Stimulated activated CD4-positive, alpha-beta T cell treated with anti-CD3 and anti-CD28 coated beads, TNF-alpha, amount 100 ng/mL, for 48 hours (primary cell): ENCODE measurements around the gene GAK.

Source experiments
- DNase-seq, 3 donors: peaks; one replicate each; pipeline ENCODE4 v3.0.0-alpha.2; 2020; ENCODE audit warnings: low read depth in 3 of 3

Gene GAK

DNA sequence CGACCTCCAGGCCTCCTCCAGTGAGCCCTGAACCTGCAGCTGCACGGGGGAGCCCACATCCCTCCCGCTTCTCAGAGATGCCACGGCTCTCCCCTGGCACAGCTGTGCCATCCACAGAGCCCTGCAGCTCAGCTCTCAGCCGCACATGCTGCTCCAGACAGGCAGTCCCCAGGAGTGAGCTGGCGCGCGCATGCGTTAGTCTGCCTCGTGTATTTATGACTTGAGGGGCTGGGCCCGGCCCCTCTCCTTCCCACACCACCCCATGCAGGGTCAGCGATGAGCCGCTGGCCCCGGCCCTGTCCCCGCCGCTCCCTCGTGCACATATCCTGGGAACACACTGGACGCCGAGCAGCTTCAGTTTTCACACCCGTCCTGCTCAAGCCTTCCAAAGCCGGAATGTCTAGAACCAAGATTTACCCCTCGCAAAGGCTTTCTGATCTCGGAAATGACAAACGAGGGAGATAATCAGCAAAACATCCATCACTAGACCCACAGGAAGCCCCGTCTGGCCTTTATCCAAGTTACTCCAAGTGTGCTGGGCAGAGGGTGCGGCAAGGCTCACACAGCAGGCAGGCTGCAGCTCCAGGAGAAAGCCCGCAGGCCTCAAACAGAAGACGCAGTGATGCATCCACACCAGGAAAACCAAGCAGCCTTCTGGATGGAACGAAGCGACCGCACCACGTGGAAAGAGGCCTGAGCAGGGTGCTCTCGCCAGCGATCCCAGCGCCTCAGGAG lies 24.3 kb downstream of the GAK start:
- no peak for DNase-seq

DNA sequence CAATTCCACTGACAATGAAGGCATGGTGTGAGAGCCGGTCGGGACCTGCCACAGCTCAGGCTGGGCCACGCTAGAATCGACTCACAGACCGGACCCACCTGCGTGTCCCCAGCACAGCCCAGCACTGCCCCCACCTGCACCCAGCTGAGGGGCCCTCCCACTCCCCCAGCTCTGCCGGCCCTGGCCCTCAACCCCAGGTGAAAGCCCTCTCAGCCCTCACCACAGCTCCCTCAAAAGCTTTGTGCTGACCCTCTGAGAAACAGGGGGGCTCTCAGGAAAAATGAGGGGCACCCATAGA lies 25.1 kb downstream of the GAK start:
- DNase-seq: no peak

DNA sequence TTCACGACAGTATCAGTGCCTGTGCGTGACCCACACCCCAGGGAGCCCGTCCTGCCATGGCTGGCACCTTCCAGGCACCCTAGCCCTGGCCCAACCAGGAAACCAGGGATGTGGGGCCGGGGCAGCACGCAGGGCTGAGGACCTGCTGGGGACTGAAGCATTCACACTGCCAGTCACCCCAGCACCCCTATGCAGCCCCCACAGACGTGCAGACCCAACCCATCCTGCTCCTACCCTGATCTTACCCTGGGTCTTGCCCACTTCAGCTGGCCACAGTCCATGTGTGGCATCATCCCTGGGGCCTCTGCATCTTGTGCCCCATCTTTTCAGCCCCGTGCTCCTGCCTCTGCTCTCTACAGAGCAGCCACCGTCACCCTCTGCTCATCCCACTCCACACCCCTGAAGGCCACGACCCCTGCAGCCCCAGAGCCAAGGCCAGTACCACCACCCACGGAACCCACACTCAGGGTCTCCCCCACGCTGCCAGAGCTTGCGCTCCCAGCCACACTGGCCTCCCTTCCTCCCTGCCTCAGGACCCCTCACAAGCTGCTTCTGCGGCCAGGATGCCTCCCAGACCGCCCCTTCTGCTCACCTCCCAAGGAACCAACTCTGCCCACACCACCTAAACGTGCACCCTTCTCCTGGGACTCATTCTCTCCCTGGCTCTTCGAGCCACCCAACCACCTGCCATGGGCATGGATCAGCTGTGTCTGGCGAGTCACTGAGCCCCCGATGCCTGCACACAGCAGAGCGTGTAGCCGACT lies 25.6 kb downstream of the GAK start:
- no peak for DNase-seq

DNA sequence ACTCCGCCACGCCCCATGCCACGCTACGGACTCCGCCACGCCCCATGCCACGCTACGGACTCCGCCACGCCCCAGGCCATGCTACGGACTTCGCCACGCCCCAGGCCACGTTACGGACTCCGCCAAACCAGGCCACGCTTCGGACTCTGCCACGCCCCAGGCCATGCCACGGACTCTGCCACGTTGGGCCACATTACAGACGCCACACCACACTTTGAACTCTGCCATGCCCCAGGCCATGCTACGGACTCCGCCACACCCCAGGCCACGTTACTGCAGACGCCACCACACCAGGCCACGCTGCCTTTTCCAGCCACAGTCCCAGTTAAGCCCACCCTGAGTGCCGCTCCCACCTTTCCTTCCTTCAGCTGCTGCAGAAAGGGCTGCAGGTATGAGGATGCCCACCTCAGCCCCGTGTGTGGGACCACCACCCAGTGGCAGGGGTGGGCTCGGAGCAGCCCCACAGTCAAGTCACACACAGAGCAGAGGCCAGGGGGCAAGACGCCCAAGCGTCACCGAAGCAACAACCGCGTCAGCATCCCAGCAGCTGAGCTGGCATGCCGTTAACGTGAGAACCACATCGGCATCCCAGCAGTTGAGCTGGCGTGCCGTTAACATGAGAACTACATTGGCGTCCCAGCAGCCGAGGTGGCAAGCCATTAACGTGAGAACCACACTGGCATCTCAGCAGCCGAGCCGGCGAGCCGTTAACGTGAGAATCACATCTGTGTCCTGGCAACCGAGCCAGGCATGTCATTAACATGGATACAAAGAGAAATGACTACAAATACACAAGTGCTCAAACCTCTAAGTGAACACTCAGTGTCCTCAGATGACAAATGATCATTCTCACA lies 26.4 kb downstream of the GAK start:
- no peak for DNase-seq

DNA sequence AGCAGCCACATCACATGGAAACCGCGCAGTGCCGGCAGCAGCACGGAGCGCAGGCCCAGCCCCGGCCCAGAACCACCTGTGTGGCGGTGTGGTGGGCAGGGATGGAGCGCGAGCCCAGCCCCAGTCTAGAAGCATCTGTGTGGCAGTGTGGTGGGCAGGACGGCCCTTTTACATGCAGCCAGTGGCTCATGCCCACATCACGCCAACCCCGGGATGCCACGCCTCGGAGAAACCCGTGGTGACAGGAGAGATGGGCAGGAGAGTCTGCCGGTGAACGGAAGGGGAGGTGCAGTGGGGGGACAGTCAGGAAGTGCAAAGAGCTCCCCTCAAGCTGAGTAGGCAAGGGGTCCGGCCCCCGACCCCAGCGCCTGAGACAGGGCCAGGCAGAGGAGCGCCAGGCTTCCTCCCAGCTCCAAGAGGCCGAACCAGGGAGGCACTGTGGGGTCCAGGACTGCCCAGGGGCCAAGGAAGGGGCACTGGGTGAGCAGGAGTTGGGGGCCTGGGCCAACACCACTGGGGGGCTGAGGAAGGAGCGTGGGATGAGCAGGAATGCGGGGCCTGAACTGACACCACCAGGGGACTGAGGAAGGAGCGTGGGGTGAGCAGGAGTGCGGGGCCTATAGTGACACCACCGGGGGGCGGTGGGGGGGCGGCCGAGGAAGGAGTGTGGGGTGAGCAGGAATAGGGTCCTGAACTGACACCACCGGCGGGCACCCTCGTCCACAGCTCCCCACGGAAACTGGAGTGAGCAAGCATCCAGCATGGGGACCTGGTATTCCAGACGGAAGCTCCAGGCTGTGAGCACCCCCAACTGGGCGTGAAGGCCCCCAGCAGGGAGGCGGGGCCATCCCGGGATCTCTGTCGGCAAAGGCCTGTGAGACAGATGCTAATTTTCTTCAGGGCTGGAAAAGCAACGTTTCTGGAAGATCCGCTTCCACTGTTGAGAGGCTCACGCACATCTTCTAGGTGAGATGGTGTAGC lies 28.8 kb downstream of the GAK start:
- no peak for DNase-seq

DNA sequence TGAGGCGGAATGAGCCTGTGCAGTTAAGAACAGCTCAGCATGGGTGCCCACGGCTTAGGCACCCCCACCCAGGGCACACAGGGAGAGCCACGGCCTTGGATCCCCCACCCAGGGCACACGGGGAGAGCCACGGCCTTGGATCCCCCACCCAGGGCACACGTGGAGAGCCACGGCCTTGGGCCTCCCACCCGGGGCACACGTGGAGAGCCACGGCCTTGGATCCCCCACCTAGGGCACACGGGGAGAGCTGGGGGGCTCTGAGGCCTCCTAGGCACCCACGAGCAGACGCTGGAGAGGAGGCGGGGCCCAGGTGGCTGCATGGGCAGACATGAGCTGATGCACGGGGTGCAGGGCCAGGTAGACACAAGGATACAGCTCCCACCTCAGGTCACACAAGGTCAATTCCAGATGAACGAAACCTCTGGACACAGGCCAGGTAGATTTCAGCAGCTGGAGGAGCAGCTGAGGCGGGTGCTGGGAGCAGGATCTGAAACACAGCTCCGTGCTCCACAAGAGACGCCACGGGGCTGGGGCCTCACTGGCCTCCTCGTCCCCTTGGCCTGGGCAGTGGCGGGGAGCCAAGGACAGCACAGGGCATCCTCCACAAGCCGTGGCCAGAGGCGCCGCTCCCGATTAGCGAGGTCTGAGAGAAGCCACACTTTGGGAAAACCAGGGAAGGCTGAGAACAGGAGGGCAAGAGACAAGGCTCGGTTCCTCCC lies 30.8 kb downstream of the GAK start:
- DNase-seq: no peak

DNA sequence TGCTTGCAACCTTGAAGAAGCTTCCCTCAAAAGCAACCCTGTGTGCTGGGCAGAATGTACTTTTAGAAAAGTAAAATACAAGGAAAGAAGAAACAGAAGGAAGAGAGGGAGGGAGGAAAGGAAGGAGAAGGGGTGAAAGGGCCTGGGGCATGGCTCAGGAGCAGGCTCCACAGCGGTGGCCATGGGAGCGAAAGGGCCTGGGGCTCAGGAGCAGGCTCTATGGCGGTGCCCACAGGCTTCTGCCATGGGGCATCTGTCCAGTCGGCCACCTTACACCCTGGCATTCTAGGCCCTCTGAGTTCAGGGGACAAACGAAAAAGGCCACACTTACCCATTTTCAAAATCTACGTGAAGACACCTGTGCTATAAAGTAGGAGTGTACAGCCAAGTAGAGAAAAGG lies 31.4 kb downstream of the GAK start:
- DNase-seq: no peak

DNA sequence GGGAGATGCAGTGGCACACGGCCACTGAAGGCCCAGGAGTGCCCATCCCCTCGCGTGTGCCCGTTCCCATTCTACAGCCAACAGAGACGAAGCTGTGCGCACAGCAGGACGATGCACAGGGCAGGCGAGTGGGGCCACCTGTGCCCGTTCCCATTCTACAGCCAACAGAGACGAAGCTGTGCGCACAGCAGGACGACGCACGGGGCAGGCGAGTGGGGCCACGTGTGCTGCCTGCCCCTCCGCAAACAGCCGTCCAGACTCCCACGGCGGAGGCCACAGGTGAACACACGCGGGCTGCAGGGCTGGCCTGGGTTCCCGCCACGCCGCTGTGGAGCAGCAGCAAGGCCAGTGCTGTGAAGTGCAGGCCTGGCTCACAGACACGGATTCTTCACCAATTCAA lies 32.0 kb downstream of the GAK start:
- no peak for DNase-seq

DNA sequence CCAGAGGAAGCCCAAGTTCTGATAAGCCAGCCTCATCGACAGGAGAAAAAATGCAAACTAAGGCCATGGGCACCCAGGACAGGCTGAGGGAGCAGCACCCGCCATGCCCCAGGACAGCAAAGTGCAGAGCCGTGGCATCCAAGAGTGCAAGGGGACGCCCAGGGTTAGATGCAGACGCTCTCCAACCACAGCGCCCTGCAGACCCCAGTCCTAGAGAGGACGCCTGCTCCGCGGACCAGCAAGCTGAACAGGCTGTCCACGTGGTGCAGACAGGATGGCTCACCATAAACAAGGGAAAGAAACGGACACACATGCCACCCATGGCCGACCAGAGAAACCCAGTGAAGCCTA lies 32.6 kb downstream of the GAK start:
- no peak for DNase-seq

DNA sequence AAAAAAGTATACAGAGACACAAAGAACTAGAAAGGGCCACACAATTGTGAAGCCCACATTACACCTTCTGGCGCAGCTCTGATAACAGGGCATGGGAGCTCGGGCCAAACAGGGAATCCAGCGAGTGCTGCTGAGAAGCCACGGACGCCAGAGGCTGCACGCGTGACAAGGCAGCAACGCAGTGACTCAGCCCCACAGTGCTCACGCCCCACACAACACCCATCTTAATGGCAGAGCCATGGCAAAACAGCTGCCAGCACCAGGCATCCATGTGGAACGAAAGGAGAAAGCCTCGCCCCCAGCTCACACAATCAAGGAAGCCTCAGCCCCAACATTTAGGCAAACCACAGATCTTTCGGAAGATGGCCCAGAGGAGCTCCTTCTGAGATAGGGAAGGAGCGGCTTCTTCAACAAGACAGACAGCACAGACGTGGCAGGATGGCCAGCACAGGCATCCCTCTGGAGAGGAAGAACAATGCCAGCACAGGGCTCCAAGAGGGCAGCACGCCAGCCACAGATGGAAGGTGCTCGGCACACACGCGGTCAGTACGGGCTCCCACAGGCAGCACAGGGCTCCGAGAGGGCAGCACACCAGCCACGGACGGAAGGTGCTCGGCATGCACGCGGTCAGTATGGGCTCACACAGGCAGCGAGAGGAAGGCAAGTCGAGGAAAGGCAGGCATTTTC lies 33.1 kb downstream of the GAK start:
- DNase-seq: no peak

DNA sequence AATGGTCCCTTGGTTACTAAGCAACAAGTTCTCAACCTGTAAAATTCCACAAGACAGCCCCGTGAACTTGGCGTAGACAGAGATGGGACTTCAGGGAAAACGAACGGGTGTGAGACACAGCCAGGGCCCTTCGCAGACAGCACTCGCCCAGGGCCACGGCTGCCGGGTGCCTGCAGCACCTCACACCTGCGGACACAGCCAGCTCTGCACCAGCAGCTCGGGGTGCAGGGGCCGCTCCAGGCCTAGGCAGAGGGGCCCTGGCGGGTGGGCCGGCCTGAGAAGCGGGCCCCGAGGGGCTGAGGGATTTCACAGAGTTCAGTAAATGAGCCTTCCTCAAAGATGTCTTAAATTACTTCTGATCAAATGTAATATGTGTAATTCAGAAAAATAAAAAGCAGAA lies 34.0 kb downstream of the GAK start:
- no peak for DNase-seq

DNA sequence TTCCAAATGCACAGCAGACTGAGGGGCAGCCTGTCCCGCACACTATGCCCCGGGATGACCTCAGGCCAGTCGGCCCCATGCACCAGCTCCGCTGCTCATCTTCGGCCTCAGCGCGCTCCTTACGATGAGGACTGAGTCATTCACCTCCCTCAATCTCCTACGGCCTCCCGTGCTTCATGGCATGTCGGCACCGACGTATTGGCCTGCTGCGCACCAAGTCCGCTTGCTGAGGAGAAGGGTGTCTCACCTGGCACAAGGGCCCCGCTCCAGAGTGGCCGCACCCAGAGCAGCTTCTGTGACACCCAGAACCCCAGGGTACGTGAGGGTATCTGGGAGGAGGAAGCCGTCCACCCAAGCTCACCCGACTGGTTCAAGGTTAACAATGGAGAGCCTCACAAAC lies 35.5 kb downstream of the GAK start:
- DNase-seq: no peak

DNA sequence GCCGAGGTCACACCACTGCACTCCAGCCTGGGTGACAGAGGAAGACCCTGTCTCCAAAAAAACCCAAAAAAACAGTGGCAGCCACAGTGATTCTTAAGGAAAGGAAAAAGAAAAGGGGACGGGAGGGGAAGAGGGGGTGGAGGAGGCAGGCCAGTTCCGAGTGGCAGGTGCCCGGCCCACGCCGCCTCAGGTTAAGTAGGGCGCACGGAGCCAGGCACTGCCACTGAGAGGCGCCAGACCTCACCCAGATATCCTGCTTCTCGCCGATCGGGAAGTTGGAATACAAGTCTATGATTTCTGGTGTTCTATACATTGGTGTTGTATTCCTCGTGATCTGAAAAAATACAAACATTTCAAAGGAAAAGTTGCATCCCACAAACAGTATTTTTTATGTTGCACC lies 35.9 kb downstream of the GAK start:
- DNase-seq: no peak

DNA sequence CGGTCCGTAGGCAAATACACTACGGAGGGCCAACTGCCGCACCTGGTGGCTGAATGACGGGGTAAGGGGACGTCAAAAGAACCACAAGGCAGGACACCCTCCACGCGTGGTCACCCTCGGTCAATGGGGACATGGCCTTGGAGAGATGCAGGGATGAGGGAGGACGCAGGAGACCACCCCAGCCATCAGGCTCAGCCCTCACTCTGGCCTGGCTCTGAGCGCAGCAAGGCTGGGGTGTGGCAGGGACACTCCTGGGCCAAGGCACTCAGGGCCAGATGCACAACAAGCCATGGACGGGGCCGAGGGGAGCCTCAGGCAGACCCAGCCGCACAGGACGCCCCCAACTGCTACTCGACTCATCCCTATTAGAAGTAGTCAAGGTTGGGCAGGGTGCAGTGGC lies 36.5 kb downstream of the GAK start:
- DNase-seq: no peak

DNA sequence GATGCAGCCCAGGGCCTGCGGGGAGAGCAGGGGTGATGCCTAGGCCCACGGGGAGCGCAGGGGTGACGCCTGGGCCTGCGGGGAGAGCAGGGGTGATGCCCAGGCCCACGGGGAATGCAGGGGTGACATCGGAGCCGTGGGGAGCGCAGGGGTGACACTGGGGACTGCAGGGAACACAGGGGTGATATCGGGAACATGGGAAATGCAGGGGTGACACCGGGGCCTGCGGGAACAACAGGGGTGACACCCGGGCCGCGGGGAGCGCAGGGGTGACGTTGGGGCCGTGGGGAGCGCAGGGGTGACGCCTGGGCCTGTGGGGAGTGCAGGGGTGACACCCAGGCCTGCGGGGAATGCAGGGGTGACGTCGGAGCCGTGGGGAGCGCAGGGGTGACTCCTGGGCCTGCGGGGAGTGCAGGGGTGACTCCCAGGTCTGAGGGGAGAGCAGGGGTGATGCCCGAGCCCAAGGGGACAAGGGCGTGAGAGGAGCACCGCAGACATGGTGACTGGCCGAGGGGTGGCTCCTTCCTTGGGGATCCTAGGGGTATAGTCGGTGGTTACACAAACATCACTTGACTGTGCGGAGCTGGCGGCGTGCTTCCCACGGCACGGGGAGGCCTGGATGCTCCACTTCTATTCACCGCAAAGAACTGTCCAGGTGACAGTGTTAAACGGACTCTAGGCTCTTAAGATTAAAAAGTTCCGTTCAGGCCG lies 38.0 kb downstream of the GAK start:
- no peak for DNase-seq

DNA sequence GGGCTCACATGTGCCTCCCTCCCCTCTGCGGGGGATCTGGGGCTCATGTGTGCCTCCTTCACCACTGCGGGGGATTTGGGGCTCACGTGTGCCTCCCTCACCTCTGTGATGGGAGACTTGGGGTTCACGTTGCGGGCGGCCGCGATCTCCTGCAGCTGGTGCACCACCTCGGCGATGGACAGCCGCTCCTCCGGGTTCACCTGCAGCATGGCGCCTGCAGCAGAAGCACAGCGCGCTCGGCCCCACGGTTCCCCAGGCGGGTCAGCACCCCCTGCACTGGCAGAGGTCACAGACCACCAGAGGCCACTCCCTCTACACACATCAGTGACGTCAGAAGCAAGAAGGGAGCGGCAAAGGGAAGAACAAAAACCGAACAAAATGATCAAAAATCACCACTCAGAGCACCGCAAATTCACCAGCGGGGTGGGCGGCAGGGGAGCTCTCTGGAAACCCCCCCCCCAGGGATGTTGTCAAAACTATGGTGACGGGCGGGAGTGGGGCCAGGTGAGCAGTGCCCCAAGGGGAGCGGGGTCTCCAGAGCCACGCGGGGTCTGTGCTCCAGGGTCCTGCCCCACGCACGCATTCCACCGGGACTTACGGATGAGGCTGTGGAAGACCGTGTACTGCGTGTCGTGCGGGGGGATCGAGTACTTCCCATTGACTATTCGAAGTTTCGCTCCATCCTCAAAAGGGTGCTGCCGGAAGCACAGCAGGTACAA lies 38.7 kb downstream of the GAK start:
- no peak for DNase-seq

DNA sequence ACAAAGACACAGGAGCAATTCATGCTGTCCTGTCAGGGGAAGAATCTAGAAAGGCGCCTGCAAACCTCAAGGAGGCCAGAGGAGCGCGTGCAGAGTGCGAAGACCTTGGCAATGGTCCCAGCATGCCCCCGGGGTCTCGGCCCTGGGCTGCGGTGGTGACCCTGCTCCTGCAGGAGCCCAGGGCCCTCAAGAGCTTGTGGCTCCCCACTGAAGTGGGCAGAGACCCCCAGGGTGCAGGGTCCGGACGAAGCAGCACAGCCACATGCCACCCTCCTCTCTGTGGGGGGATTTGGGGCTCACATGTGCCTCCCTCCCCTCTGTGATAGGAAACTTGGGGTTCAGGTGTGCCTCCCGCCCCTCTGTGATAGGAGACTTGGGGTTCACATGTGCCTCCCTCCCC lies 39.3 kb downstream of the GAK start:
- DNase-seq: no peak

DNA sequence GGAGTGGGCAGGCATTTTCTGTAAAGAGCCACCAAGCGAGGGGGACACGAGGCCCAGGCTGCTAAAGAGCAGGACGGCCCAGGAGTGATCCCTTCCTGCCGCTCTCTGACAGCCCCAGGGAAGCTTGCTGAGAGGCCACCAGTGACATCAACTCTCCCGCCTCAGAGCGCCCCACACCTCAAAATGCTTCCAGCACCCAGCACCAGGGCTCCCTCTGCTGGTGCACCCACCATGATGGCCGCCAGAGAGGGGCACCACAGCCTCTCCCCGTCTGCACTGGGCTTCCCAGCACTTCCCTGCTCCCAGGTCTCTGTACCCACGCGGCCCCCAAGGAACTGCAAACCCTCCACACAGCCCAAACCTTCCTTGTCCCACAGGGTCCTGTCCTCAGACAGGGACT lies 40.4 kb downstream of the GAK start:
- no peak for DNase-seq

DNA sequence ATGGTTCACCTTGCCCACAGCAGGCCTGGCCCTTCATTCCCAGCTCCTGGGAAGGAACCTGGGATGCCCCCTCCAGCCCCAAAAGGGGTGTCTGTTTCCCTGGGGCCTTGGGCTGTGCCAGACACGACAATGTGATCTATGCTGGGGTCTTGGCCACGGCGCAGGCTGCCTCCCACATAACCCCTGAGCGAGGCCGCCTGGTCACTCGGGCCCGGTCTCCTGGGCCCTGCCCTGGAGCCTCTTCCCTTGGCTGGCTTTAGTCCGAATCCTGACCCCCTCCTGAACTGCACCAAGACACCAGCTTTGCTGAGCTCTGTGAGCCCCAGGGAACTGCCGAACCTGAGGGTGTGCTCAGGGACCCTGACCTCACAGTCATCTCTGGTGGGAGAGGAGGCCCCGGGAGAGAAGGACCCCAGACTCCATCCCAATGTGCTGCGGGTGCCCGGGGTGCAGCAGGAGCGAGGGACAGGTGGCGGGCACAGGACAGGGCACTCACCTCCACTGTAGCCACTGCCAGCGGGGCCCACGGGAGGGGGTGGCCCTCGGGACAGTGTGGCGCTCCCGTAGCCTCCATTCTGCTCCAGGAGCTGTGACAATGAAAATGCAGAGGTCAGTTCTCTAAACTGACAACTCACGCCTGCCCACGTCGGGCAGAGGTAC lies 42.0 kb downstream of the GAK start:
- DNase-seq: no peak
